Natural killer cell (primary cell): ENCODE results near the gene TRAF3. TPM values are rescaled to one million over a fixed set of nuclear protein-coding genes. Genes with fewer than 3 reads are reported as not detected.
A peak's percentile ranks its signal among the peaks of the same experiment; 100 is the strongest.

Experiments used
- ATAC-seq, 3 donors: fragments of 150-1000 bp in 2 of 3; fragments of 200-7000 bp in 1 of 3; cut with Tn5 transposase; 1 replicate in 1 of 3; 2 replicates in 2 of 3; pipeline ENCODE4 v1.10.0; 2021; ENCODE audit warnings: mild to moderate bottlenecking in 2 of 3, moderate library complexity in 2 of 3
- DNase-seq, 2 donors: peaks; one replicate each; pipeline versions ENCODE4 v3.0.0 to v3.0.0-alpha.2; 2013 to 2021; ENCODE audit warnings: mixed read lengths in 1 of 2
- H3K27ac ChIP-seq: one replicate; pipeline ENCODE4 v1.5.1; 2013; ENCODE audit warnings: mild to moderate bottlenecking, low read length
- H3K27me3 ChIP-seq: one replicate; pipeline ENCODE4 v1.6.1; 2013; ENCODE audit warnings: low read length; ENCODE audit not compliant: control insufficient read depth, insufficient read depth
- H3K36me3 ChIP-seq: one replicate; pipeline ENCODE4 v1.6.1; 2013; ENCODE audit warnings: low read length; ENCODE audit not compliant: control insufficient read depth, insufficient read depth
- H3K4me1 ChIP-seq: one replicate; pipeline ENCODE4 v1.6.1; 2013; ENCODE audit warnings: low read length; ENCODE audit not compliant: control insufficient read depth, insufficient read depth
- H3K4me3 ChIP-seq: one replicate; pipeline ENCODE4 v1.5.1; 2013; ENCODE audit warnings: low read length
- H3K9me3 ChIP-seq: one replicate; pipeline ENCODE4 v1.6.1; 2013; ENCODE audit warnings: low read length; ENCODE audit not compliant: control insufficient read depth, insufficient read depth
- H3K27ac Mint-ChIP-seq, 2 donors: one replicate each; pipeline ENCODE4 v1.8.0; 2022; ENCODE audit warnings: mild to moderate bottlenecking in 2 of 2, mixed read lengths in 2 of 2, moderate library complexity in 1 of 2
- H3K27me3 Mint-ChIP-seq, 2 donors: one replicate each; pipeline ENCODE4 v1.8.0; 2022; ENCODE audit warnings: low read depth in 2 of 2, mixed read lengths in 2 of 2
- H3K36me3 Mint-ChIP-seq: one replicate; pipeline ENCODE4 v1.8.0; 2022; ENCODE audit warnings: mixed read lengths
- H3K4me1 Mint-ChIP-seq, 2 donors: one replicate each; pipeline ENCODE4 v1.8.0; 2022; ENCODE audit warnings: mixed read lengths in 2 of 2
- H3K4me3 Mint-ChIP-seq: one replicate; pipeline ENCODE4 v1.8.0; 2022; ENCODE audit warnings: mild to moderate bottlenecking, moderate library complexity, mixed read lengths
- H3K9me3 Mint-ChIP-seq, 2 donors: one replicate each; pipeline ENCODE4 v1.8.0; 2022; ENCODE audit warnings: mixed read lengths in 2 of 2
- WGBS: methylation state at CpG from one replicate; pipeline ENCODE4 v1.1.7; 2013; ENCODE audit warnings: missing lambda C conversion rate; ENCODE audit not compliant: insufficient coverage; 5-methylcytosine and 5-hydroxymethylcytosine counted together
- intact Hi-C: fragments of 100-400 bp; cut with micrococcal nuclease; formaldehyde crosslinking; loops from one replicate; pipeline ENCODE4 v1.14.2; 2022
- total RNA-seq, 4 donors: library from RNA; stranded (reverse); fragments of 120-200 nt in 1 of 4; gene quantifications; one replicate each; pipeline versions ENCODE4 v1.2.3 to v1.2.4, GENCODE V29; 2013 to 2022
- TF ChIP-seq, protein P1 (sequence below): fragments of 200-600 bp; IDR thresholded peaks from one replicate; pipeline ENCODE4 v1.8.0; 2022; ENCODE audit warnings: antibody characterized with exemption

TRAF3 gene, protein sequence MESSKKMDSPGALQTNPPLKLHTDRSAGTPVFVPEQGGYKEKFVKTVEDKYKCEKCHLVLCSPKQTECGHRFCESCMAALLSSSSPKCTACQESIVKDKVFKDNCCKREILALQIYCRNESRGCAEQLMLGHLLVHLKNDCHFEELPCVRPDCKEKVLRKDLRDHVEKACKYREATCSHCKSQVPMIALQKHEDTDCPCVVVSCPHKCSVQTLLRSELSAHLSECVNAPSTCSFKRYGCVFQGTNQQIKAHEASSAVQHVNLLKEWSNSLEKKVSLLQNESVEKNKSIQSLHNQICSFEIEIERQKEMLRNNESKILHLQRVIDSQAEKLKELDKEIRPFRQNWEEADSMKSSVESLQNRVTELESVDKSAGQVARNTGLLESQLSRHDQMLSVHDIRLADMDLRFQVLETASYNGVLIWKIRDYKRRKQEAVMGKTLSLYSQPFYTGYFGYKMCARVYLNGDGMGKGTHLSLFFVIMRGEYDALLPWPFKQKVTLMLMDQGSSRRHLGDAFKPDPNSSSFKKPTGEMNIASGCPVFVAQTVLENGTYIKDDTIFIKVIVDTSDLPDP
- 10 to 100 TPM; 21.0 to 31.6 (median 23.5) TPM for total RNA-seq
- total RNA-seq (2013): 28.6 TPM

DNA sequence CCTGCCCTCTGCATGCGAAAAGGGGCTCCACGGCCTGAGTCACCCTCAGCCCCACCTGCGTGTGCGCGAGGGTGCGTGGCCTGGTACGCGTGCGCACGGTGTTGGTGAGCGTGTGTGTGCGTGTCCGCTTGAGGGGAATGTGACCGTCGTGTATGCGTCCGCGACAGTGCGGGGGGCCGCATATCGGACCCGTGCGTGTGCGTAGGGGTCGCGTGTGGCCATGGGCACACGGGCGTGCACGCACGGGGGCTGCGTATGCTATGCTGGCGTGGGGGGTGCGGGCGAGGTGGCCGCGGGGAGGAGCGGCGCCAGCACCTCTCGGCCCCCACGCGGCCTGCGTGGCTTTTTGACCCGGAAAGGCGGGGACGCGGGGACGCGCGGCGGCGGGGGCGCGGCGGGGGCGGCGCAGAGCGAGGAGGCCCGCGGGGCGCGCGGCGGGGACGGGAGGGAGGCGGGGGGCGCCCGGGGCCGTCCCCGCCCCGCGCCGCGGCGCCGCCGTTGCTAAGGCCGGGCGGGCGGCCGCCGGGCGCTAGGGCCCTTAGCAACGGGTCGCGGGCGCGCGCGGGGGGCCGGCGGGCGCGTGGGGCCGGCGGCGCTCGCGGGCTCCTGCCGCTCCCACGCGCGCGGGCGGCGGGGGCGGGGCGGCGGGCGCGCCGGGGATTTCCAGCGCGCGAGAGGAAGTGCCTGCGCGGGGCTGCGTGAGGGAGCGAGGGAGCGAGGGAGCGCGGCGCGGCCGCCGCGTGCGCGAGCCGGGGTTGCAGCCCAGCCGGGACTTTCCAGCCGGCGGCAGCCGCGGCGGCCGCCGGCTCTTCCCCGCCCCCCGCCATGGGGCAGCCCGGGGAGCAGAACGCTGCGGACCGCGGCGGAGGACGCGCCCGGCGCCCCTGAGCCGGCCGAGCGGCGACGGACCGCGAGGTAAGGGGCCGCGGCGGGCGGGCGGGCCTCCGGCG lies at the start of gene TRAF3:
Gene TRAF3 (plus strand): TSS at position 689 of the 950 bp plus-strand sequence. CDS start 92,753 bp downstream, outside the sequence.
- DNase-seq (peak; percentile 89 to 97), ATAC-seq (peak; percentile 74 to 90 (median 80))
- Mint-ChIP-seq H3K36me3 (no peaks in the 10 kb centered on the region), H3K4me1 (peaks cover 32 to 42% of the 10 kb centered on the region in 2 donors), H3K27ac (peak within 1 kb of the TSS; percentile 84 to 93), H3K9me3 (no peaks in the 10 kb centered on the region), H3K4me3 (peak within 1 kb of the TSS; percentile 88), H3K27me3 (no peaks in the 10 kb centered on the region)
- intact Hi-C loops: loop anchor here (5.0 to 10.0 kb wide), 3 partner anchors 45 to 315 kb away; partner anchors contain the start of gene EXOC3L4
- Histone ChIP-seq H3K27ac (peak within 1 kb of the TSS; percentile 92), H3K4me3 (peak within 1 kb of the TSS; percentile 42), H3K36me3 (no peaks in the 10 kb centered on the region), H3K4me1 (peaks cover 37% of the 10 kb centered on the region), H3K9me3 (no peaks in the 10 kb centered on the region), H3K27me3 (no peaks in the 10 kb centered on the region)
- WGBS: 13% methylated on average over 163 of the region's 163 CpGs
- TF ChIP-seq, protein P1, sequence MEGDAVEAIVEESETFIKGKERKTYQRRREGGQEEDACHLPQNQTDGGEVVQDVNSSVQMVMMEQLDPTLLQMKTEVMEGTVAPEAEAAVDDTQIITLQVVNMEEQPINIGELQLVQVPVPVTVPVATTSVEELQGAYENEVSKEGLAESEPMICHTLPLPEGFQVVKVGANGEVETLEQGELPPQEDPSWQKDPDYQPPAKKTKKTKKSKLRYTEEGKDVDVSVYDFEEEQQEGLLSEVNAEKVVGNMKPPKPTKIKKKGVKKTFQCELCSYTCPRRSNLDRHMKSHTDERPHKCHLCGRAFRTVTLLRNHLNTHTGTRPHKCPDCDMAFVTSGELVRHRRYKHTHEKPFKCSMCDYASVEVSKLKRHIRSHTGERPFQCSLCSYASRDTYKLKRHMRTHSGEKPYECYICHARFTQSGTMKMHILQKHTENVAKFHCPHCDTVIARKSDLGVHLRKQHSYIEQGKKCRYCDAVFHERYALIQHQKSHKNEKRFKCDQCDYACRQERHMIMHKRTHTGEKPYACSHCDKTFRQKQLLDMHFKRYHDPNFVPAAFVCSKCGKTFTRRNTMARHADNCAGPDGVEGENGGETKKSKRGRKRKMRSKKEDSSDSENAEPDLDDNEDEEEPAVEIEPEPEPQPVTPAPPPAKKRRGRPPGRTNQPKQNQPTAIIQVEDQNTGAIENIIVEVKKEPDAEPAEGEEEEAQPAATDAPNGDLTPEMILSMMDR: no peak

DNA sequence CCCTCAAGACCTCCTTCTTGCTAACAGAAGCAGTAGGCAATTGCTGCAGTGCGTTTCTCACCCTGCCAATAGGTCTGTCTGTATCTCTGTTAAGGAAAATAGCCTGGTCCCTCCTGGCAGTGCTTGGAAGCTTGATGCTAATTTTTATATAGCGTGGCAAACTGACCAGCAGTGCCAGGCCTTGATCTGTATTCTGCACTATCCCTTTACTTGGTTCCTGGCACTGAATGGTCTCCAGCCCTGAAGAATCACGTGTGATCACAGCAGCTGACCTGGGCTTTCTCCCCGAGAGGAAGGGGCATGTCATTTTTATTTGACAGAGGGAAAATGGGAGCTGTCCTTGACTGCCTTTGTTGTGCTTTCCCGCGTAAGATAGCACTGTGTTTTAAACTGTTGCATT lies 48.7 kb upstream of the TRAF3 start:
- DNase-seq (no peak), ATAC-seq (no peak)
- H3K27me3 ChIP-seq: no peaks in the 10 kb centered on the region
- no peaks in the 10 kb centered on the region for H3K27me3 Mint-ChIP-seq
- H3K4me1 Mint-ChIP-seq: no peaks in the 10 kb centered on the region
- no peak overlapping the region for H3K4me3 ChIP-seq
- intact Hi-C loops: no loop called here
- 96% methylated on average over 6 of the region's 6 CpGs for WGBS
- no peak overlapping the region for H3K4me3 Mint-ChIP-seq
- TF ChIP-seq, protein P1: no peak
- H3K27ac Mint-ChIP-seq: no peak overlapping the region
- H3K9me3 Mint-ChIP-seq: no peaks in the 10 kb centered on the region
- H3K27ac ChIP-seq: no peak overlapping the region
- no peaks in the 10 kb centered on the region for H3K4me1 ChIP-seq
- no peaks in the 10 kb centered on the region for H3K9me3 ChIP-seq
- peaks cover 38% of the 10 kb centered on the region for H3K36me3 ChIP-seq
- H3K36me3 Mint-ChIP-seq: peaks cover 14% of the 10 kb centered on the region

DNA sequence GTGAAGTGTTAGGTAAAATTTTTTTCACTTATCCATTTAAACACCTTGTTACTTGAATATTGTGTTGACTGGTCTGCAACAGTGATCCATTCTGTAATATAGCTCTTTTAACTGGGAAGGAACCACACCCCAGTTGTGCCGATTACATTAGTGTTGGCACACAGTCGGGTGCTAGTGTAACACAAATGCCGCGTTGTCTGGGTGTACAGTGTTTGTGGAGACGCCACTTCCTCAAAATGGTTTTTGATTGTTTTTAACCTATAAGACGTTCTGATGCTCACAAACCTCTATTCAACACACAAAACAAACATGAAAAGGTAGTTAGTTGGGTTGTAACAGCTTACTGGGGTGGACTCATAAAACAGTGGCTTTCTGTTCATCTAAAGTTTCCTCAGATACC lies 48.0 kb upstream of the TRAF3 start:
- intact Hi-C loops: no loop called here
- H3K36me3 ChIP-seq: peaks cover 33% of the 10 kb centered on the region
- H3K36me3 Mint-ChIP-seq: peaks cover 14% of the 10 kb centered on the region

More for the DNA sequence above, 48.0 kb upstream of the TRAF3 start:
- 81% methylated on average over 5 of the region's 6 CpGs for WGBS
- no peak overlapping the region for H3K27ac ChIP-seq
- no peaks in the 10 kb centered on the region for H3K4me1 ChIP-seq
- no peaks in the 10 kb centered on the region for H3K27me3 ChIP-seq
- H3K4me3 ChIP-seq: no peak overlapping the region
- Mint-ChIP-seq H3K9me3 (no peaks in the 10 kb centered on the region), H3K4me3 (no peak overlapping the region), H3K4me1 (no peaks in the 10 kb centered on the region), H3K27me3 (no peaks in the 10 kb centered on the region), H3K27ac (no peak overlapping the region)
- no peaks in the 10 kb centered on the region for H3K9me3 ChIP-seq
- TF ChIP-seq, protein P1: no peak
- no peak for DNase-seq
- ATAC-seq: no peak
